ES-I3 (cell line): ENCODE results near the gene TOMM20.
"Not testable (repeated sequence)": the region's sequence is repeated elsewhere in the genome, so short reads cannot be mapped to it uniquely, and the experiment has no call there.

Source experiments
- H3K36me3 ChIP-seq: 2 replicates; pipeline ENCODE4 v1.6.1; 2013; ENCODE audit warnings: mild to moderate bottlenecking, low read length, control low read depth, moderate library complexity; ENCODE audit not compliant: insufficient read depth
- H3K4me1 ChIP-seq: 2 replicates; pipeline ENCODE4 v1.6.1; 2013; ENCODE audit warnings: mild to moderate bottlenecking, control low read depth, low read length; ENCODE audit not compliant: insufficient read depth
- H3K9ac ChIP-seq: 2 replicates; pipeline ENCODE4 v1.6.1; 2013; ENCODE audit warnings: low read depth, mild to moderate bottlenecking, low read length, moderate library complexity
- H3K9me3 ChIP-seq: 2 replicates; pipeline ENCODE4 v1.6.1; 2013; ENCODE audit warnings: mild to moderate bottlenecking, low read length, moderate library complexity; ENCODE audit not compliant: control insufficient read depth, insufficient read depth

Gene TOMM20

GRCh38 chr1:235101558-235102258 is 26.9 kb downstream of the TOMM20 start:
- H3K4me1 ChIP-seq: no peaks in the 10 kb centered on the region
- no peaks in the 10 kb centered on the region for H3K9me3 ChIP-seq
- H3K9ac ChIP-seq: no peak overlapping the region

DNA sequence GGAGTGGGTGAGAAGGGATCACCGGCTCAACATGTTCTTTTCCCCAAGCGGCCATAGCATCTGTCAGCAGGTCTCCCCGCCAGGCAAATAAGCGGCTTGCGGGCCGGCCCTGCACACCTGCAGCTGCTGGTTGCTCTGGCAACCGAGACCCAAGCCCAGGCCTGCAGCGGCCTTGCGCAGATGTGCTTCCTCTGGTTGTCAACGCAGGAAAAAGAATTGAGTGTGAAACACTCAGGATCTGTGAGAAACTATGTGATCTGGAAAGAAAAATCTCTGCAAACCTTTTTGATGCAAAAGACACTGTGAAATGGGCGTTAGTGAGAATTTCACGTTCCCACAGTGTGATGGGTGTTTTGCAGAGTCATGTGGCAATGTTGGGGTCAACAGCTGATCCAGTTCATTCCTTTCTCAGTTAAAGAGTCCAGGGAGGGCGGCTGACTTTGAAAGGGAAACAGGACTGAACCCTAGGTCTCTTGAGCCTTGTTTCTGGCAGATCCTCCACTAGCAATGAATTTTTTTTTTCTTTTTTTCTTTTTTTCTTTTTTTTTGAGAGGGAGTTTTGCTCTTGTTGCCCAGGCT is 28.4 kb downstream of the TOMM20 start:
- Histone ChIP-seq H3K9me3 (no peaks in the 10 kb centered on the region), H3K4me1 (peaks cover 5% of the 10 kb centered on the region; the same call in 1 of the 2 replicates), H3K9ac (no peak overlapping the region), H3K36me3 (no peaks in the 10 kb centered on the region)

More at GRCh38 chr1:235101558-235102258, 26.9 kb downstream of the TOMM20 start:
- no peaks in the 10 kb centered on the region for H3K36me3 ChIP-seq

DNA sequence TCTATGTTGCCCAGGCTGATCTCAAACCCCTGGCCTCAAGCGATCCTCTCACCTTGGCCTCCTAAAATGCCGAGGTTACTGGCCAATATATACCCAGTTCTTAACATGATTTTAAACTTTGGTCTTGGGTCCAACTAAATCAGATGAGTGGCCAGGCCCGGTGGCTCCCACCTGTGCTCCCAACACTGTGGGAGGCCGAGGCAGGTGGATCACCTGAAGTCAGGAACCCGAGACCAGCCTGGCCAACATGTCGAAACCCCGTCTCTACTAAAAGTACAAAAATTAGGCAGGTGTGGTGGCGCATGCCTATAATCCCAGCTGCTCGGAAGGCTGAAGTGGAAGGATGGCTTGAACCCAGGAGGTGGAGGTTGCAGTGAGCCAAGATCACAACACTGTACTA is 29.6 kb downstream of the TOMM20 start:
- no peaks in the 10 kb centered on the region for H3K36me3 ChIP-seq
- H3K9ac ChIP-seq: no peak overlapping the region
- peaks cover 5% of the 10 kb centered on the region; the same call in 1 of the 2 replicates for H3K4me1 ChIP-seq
- H3K9me3 ChIP-seq: no peaks in the 10 kb centered on the region

DNA sequence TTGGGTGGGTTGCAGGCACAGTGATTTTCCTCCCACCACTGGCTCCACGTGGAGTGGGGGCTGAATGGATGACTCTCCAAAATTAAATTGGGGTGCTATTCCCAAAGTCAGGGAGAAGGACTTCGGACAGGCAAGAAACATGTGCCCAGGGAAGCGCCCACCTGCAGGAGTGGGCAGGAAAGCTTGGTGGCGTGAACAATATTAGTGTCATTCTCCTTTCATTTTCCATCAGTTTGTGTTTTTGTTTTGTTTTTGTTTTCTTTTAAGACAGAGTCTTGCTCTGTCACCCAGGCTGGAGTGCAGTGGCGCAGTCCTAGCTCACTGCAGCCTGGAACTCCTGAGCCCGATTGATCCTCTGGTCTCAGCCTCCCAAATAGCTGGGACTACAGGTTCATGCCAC is 30.1 kb downstream of the TOMM20 start:
- Histone ChIP-seq H3K9me3 (no peaks in the 10 kb centered on the region), H3K9ac (no peak overlapping the region), H3K36me3 (no peaks in the 10 kb centered on the region), H3K4me1 (peaks cover 5% of the 10 kb centered on the region; the same call in 1 of the 2 replicates)

- not testable (repeated sequence) for H3K36me3 ChIP-seq, H3K9ac ChIP-seq, H3K4me1 ChIP-seq, H3K9me3 ChIP-seq
These were observed 31.1 kb downstream of the TOMM20 start for GRCh38 chr1:235097501-235097900.

DNA sequence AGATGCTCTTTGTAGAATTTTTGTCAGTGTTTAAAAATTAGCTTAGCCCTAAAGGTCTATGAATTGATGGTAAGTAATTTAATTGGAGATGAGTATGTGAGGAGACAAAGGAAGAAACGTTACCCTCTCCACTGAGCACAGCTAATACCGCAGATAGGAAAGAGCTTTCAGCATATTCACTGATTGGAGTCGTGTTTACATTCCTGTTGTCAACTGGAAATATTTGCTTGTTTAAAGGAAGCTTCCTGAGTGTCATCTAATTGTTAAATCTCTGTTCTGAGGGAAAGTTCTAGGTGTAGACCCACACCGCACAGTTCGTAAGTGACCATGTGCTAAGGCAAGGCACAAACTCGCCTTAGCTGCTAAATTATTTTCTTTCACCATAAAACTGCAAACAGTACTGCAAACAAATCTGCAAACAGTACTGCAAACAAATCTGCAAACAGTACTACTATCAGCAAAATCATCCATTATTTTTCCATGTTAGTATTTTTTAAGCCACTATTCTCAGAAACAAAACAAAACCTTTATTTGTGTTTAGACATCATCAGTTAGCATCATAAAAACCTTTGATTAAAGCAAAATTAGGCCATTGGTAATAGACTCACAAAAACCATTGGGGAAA is 32.6 kb downstream of the TOMM20 start:
- no peaks in the 10 kb centered on the region for H3K36me3 ChIP-seq
- H3K9me3 ChIP-seq: no peaks in the 10 kb centered on the region
- no peak overlapping the region for H3K9ac ChIP-seq
- H3K4me1 ChIP-seq: peaks cover 7% of the 10 kb centered on the region

DNA sequence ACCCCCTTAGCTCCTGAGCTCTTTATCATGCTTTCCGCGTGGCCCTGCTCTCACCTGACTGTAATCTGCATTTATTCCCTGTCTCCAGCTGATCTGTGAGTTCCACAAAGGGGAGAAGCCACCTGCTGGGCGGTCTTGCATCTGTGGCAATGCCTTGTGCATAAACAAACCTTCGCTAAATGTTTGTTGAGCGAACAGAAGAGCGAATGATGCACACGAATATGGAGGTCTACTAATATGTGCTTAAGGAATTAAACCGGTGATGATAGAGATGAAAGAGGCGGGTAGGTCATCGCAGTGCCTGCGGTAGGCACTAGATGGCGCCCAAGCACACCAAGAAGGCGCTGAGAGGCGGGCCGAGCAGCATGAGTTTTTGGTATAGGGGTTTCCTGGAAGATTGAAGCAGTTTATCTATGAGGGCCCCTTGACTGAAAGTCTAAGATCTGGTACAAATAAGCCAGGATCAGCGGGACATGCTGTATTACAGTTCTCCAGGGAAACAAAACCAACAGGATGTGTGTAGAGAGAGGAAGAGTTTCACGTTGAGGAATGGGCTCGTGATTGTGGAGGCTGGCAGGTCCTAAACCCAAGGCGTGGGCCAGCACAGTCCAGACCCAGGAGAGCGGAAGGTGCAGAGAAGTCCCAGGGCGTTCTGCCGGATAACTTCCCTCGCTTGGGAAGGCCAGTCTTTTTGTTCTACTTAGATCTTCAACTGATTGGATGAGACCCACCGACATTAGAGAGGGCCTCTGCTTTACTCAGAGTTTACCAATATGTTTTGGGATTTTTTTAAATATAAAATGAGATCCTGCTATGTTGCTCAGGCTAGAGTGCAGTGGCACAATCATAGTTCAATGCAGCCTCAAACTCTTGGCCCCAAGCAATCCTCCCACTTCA is 34.7 kb downstream of the TOMM20 start:
- Histone ChIP-seq H3K4me1 (peaks cover 13% of the 10 kb centered on the region), H3K9ac (peak overlapping the region; percentile 31; the same call in 1 of the 2 replicates), H3K9me3 (no peaks in the 10 kb centered on the region), H3K36me3 (no peaks in the 10 kb centered on the region)

DNA sequence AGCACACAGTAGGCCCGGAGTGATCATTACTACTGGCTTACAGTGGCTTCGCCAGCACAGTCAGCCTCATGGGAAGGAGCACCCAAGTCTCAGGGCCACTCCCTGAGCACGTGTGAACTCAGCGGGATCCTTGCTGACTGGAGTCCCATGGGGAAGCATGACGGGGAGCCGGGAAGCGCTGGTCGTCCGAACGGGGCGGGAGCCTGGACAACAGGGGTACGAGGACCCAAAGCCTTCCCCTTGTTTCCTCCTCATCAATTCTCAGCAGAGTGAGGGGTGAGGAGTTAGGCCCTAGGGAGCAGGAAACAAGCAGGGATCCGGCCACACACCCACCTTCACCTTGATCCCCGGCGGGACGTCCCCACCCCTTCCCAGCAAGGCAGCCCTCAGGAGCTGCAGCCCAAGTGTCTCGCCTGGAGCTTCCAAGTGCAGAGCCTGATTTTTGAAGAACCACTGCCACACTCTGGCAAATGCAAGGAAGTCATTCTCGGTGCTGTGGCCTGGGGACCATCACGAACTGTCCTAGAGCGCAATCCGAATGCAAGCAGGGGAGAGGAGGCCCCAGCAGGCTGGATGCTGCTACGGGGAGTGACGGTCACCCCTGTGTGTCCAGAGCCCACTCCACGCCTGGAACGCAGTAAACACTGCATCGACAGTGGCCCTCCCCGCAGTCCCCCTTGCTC is 35.5 kb downstream of the TOMM20 start:
- Histone ChIP-seq H3K9ac (peak overlapping the region; percentile 31), H3K4me1 (peaks cover 17% of the 10 kb centered on the region), H3K36me3 (no peaks in the 10 kb centered on the region), H3K9me3 (no peaks in the 10 kb centered on the region)

GRCh38 chr1:235092415-235092814 is 36.2 kb downstream of the TOMM20 start:
- H3K9me3 ChIP-seq, H3K36me3 ChIP-seq, H3K9ac ChIP-seq: not testable (repeated sequence)
- H3K4me1 ChIP-seq: peaks cover 19% of the 10 kb centered on the region

DNA sequence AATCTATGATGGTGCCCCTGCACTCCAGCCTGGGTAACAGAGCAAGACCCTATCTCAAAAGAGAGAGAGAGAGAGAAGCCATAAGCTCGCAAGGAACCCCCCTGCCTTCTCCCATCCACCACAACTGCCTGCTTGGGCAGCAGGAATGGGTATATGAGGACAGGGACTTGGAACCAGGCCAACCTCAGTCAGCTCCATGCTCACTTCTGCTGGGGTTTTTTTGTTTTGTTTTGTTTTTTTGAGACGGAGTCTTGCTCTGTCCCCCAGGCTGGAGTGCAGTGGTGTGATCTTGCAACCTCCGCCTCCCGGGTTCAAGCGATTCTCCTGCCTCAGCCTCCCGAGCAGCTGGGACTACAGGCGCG is 36.6 kb downstream of the TOMM20 start:
- H3K9me3 ChIP-seq, H3K36me3 ChIP-seq, H3K9ac ChIP-seq: not testable (repeated sequence)
- peaks cover 19% of the 10 kb centered on the region for H3K4me1 ChIP-seq

- not testable (repeated sequence) for H3K36me3 ChIP-seq, H3K9ac ChIP-seq, H3K9me3 ChIP-seq
- peaks cover 19% of the 10 kb centered on the region for H3K4me1 ChIP-seq
These were observed 37.2 kb downstream of the TOMM20 start for GRCh38 chr1:235091319-235092044.

DNA sequence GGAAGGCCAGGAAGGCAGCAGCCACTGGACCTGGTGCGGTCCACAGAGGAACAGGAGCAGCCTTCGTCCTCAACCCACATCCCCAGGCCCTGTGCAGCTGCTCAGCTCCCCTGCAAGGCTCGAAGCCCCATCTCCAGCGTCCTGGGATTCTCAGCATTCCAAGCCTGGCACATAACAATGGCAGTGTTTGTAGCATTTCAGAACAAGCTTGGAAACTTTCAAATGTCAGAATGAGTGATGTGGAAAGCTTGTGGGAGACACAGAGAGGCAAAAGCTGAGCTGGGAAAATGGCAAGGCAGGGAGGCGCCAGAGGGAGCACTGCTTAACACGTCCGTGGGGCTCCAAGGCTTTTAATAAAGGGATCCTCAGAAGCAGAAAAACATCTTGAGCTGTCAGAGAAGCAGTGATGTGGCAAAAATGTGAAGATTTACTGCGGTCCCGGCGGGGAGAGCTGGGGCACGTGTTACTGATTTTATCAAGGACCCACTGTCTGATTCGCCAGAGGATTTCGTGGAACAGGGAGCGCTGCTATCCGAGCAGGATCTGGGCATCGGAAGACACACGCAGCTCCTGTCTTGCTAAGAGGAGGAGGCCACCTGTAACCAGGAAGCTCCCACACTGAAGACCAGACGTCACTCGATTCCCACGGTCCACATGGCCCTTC is 38.1 kb downstream of the TOMM20 start:
- no peaks in the 10 kb centered on the region for H3K36me3 ChIP-seq
- H3K9me3 ChIP-seq: no peaks in the 10 kb centered on the region
- H3K4me1 ChIP-seq: peaks cover 14% of the 10 kb centered on the region
- H3K9ac ChIP-seq: no peak overlapping the region

DNA sequence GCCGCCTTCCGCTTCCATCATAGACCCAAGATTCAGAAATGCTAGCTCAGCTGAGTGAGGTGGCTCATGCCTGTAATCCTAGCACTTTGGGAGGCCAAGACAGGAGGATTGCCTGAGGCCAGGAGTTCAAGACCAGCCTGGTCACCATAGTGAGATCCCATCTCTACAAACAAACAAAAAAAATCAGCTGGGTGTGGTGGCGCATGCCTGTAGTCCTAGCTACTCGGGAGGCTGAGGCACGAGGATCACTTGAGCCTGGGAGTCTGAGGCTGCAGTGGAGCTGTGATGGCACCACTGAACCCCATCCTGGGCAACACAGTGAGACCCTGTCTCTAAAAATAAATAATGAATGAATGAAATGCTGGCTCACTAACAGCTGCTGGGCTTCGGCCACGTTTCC is 39.7 kb downstream of the TOMM20 start:
- H3K9me3 ChIP-seq: no peaks in the 10 kb centered on the region
- no peaks in the 10 kb centered on the region for H3K36me3 ChIP-seq
- H3K4me1 ChIP-seq: peaks cover 16% of the 10 kb centered on the region
- H3K9ac ChIP-seq: no peak overlapping the region
